ENCODE data around the gene SLC25A28. TPM values are rescaled to one million over a fixed set of nuclear protein-coding genes. Genes with fewer than 3 reads are reported as not detected.

SLC25A28 gene
- total RNA-seq, 2 experiments from 2014 or later = 31.6 to 36.3 TPM

GRCh38 chr10:99647601-99648151, 27.4 kb upstream of the SLC25A28 start:
- H3K4me1 ChIP-seq (ENCODE audit: insufficient read depth, low read length, poor library complexity, severe bottlenecking) = no peaks in the 10 kb centered on the region
- H3K4me2 ChIP-seq (ENCODE audit: low read length) = no peak overlapping the region
- ChIA-PET POLR2A (interaction anchor here (0.7 kb wide), 1 partner anchor 20 kb away, joined by 3 read pairs; no protein-coding TSS in a partner anchor), CTCF (ENCODE audit: unreplicated experiment) (no interaction called here)
- no peak overlapping the region for H3K4me3 ChIP-seq (ENCODE audit: low read depth, low read length, poor library complexity, severe bottlenecking)
- BruUV-seq (replicated peaks) = no TSS peak
- H3K9me2 ChIP-seq (ENCODE audit: insufficient read depth, low read length) = no peaks in the 10 kb centered on the region
- no peak for DNase-seq (ENCODE audit: low spot score)
- no peaks in the 10 kb centered on the region for H4K20me1 ChIP-seq (ENCODE audit: insufficient read depth, low read length)
- no peak overlapping the region for H3K27ac ChIP-seq (ENCODE audit: low read depth, low read length, poor library complexity, severe bottlenecking)
- intact Hi-C loops (cut with micrococcal nuclease; ENCODE audit: unreplicated experiment) = no loop called here
- no peaks in the 10 kb centered on the region for H3K79me2 ChIP-seq (ENCODE audit: insufficient read depth, low read depth, low read length)
- H2AFZ ChIP-seq (ENCODE audit: low read length) = no peak overlapping the region
- no peaks in the 10 kb centered on the region for H3K36me3 ChIP-seq (ENCODE audit: insufficient read depth, low read length)
- TF ChIP-seq CTCF (conservative IDR thresholded peaks at IDR 0.05; ENCODE audit: low read length) = no peak
- TF ChIP-seq EZH2phosphoT487 (IDR thresholded peaks at IDR 0.05; ENCODE audit: borderline replicate concordance, low read depth, low read length) = no peak
- H3K9me3 ChIP-seq (ENCODE audit: low read length) = no peaks in the 10 kb centered on the region

DNA sequence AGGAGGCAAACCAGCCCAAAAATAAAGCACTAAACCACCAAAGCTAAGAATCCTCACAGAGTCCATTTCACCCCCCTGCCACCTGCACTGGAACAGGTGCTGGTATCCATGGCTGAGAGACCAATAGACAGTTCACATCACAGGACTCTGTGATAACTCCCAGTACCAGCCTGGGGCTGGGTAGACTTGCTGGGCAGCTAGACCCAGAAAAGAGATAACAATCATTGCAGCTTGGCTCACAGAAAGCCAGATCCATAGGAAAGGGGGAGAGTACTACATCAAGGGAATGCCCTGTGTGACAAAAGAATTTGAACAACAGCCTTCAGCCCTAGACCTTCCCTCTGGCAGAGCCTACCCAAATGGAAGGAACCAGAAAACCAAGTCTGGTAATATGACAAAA, 13.6 kb upstream of the SLC25A28 start:
- Histone ChIP-seq H3K36me3 (ENCODE audit: insufficient read depth, low read length) (no peaks in the 10 kb centered on the region), H3K27ac (ENCODE audit: low read depth, low read length, poor library complexity, severe bottlenecking) (no peak overlapping the region), H4K20me1 (ENCODE audit: insufficient read depth, low read length) (no peaks in the 10 kb centered on the region), H2AFZ (ENCODE audit: low read length) (no peak overlapping the region), H3K4me2 (ENCODE audit: low read length) (no peak overlapping the region), H3K9me3 (ENCODE audit: low read length) (no peaks in the 10 kb centered on the region), H3K4me3 (ENCODE audit: low read depth, low read length, poor library complexity, severe bottlenecking) (no peak overlapping the region), H3K79me2 (ENCODE audit: insufficient read depth, low read depth, low read length) (no peaks in the 10 kb centered on the region), H3K4me1 (ENCODE audit: insufficient read depth, low read length, poor library complexity, severe bottlenecking) (no peaks in the 10 kb centered on the region), H3K9me2 (ENCODE audit: insufficient read depth, low read length) (no peaks in the 10 kb centered on the region)
- intact Hi-C loops (cut with micrococcal nuclease; ENCODE audit: unreplicated experiment) = no loop called here
- POLR2A ChIA-PET = no interaction called here
- CTCF ChIA-PET (ENCODE audit: unreplicated experiment) = no interaction called here
- DNase-seq (ENCODE audit: low spot score) = no peak
- no TSS peak for BruUV-seq (replicated peaks)
- no peak for TF ChIP-seq EZH2phosphoT487 (IDR thresholded peaks at IDR 0.05; ENCODE audit: borderline replicate concordance, low read depth, low read length)

DNA sequence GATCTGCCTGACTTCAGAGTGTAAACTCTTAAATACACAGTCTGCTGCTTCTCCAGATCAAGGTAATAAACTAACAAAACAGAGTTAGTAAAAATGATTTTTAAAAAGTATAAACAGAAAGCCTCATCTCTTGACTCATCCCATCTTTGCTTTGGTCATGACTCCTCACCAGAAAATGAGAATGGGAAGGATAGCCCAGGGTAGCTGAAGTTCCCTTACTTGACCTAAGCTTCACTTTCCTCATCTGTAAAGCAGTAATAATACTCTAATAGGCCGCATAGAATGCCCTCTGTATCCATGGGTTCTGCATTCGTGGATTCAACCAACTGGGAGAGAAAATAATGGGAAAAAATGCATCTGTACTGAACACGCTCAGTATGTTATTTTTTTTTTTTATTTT, 11.3 kb upstream of the SLC25A28 start:
- Histone ChIP-seq H3K9me3 (ENCODE audit: low read length) (no peaks in the 10 kb centered on the region), H4K20me1 (ENCODE audit: insufficient read depth, low read length) (no peaks in the 10 kb centered on the region), H3K4me1 (ENCODE audit: insufficient read depth, low read length, poor library complexity, severe bottlenecking) (no peaks in the 10 kb centered on the region), H3K36me3 (ENCODE audit: insufficient read depth, low read length) (no peaks in the 10 kb centered on the region), H3K79me2 (ENCODE audit: insufficient read depth, low read depth, low read length) (no peaks in the 10 kb centered on the region), H3K9me2 (ENCODE audit: insufficient read depth, low read length) (no peaks in the 10 kb centered on the region), H3K4me3 (ENCODE audit: low read depth, low read length, poor library complexity, severe bottlenecking) (no peak overlapping the region), H3K4me2 (ENCODE audit: low read length) (no peak overlapping the region), H3K27ac (ENCODE audit: low read depth, low read length, poor library complexity, severe bottlenecking) (no peak overlapping the region), H2AFZ (ENCODE audit: low read length) (no peak overlapping the region)
- ChIA-PET CTCF (ENCODE audit: unreplicated experiment) (no interaction called here), POLR2A (interaction anchor here (0.7 kb wide), 1 partner anchor 9 kb away, joined by 3 read pairs; no protein-coding TSS in a partner anchor)
- BruUV-seq (replicated peaks) = no TSS peak
- DNase-seq (ENCODE audit: low spot score) = no peak
- TF ChIP-seq EZH2phosphoT487 (IDR thresholded peaks at IDR 0.05; ENCODE audit: borderline replicate concordance, low read depth, low read length) = no peak
- no peak for TF ChIP-seq CTCF (conservative IDR thresholded peaks at IDR 0.05; ENCODE audit: low read length)
- intact Hi-C loops (cut with micrococcal nuclease; ENCODE audit: unreplicated experiment) = no loop called here

Data from OCI-LY7 (cell line).